ENCODE results near the gene C1orf159. TPM values are rescaled to one million over a fixed set of nuclear protein-coding genes. Genes with fewer than 3 reads are reported as not detected.

C1orf159 gene
- total and polyA plus RNA-seq, 2 of the 8 experiments (the other 6 are each of a cell fraction or from before 2014, with no cell fraction given) = 10.0 to 10.9 TPM

GRCh38 chr1:1084372-1085170 is 31.3 kb downstream of the C1orf159 start:
- H2BK12ac ChIP-seq (ENCODE audit: low read depth, low read length) = no peak overlapping the region
- no peak overlapping the region for H4K5ac ChIP-seq (ENCODE audit: insufficient read length, low read depth, low read length)
- ChIA-PET POLR2A (ENCODE audit: partially characterized antibody) (interaction anchor here (0.9 kb wide), 1 partner anchor 14 kb away, joined by 3 read pairs; no protein-coding TSS in a partner anchor), CTCF (ENCODE audit: partially characterized antibody) (interaction anchor here (0.6 to 1.0 kb wide), 2 partner anchors 20 to 216 kb away, joined by 3 to 5 read pairs; no protein-coding TSS in a partner anchor)
- DNase-seq (ENCODE audit: low read depth in 1 of 2, low spot score in 2 of 2) = no peak
- peaks cover 0 to 3% of the 10 kb centered on the region in 2 experiments for H4K20me1 ChIP-seq (replicated peaks in 1 of 2; ENCODE audit: control insufficient read depth in 1 of 2, insufficient read depth in 2 of 2, low read length in 2 of 2)
- H3K79me1 ChIP-seq (ENCODE audit: low read depth, low read length) = no peaks in the 10 kb centered on the region
- H3K56ac ChIP-seq (replicated peaks; ENCODE audit: insufficient read length, low read depth, low read length) = no peak overlapping the region
- no peak overlapping the region for H2BK5ac ChIP-seq (ENCODE audit: low read depth, low read length)
- no peaks in the 10 kb centered on the region for H3K9me3 ChIP-seq (ENCODE audit: insufficient read depth in 2 of 2, low read depth in 1 of 2, low read length in 1 of 2)
- no peak overlapping the region for H4K91ac ChIP-seq (replicated peaks; ENCODE audit: insufficient read length, low read length)
- no peak for FAIRE-seq
- H3K4me1 ChIP-seq (replicated peaks in 1 of 4; ENCODE audit: control insufficient read depth in 3 of 4, insufficient read depth in 4 of 4, low read length in 3 of 4) = peaks cover 0 to 5% (median 3%) of the 10 kb centered on the region in 4 experiments; a peak in 5 of 7 replicates
- no peak overlapping the region for H3K27ac ChIP-seq (ENCODE audit: low read depth, low read length)
- no peak overlapping the region for H2BK20ac ChIP-seq (ENCODE audit: low read length)
- no peaks in the 10 kb centered on the region for H3K36me3 ChIP-seq (ENCODE audit: control insufficient read depth in 2 of 4, insufficient read depth in 4 of 4, low read length in 3 of 4)
- H3K23ac ChIP-seq (ENCODE audit: insufficient read length) = no peak overlapping the region
- no peak overlapping the region for H2BK120ac ChIP-seq (replicated peaks; ENCODE audit: low read depth, low read length)
- no peaks in the 10 kb centered on the region for H3K79me2 ChIP-seq (ENCODE audit: control insufficient read depth in 1 of 2, insufficient read depth in 2 of 2, low read length in 2 of 2)
- peak overlapping the region; percentile 25; the same call in 1 of the 2 replicates for H4K8ac ChIP-seq (ENCODE audit: extremely low read depth, insufficient read depth, low read length)
- no peak overlapping the region for H2AK5ac ChIP-seq (ENCODE audit: low read depth, low read length)
- no peak overlapping the region for H3K14ac ChIP-seq (ENCODE audit: insufficient read length)
- H3K27me3 ChIP-seq (replicated peaks in 1 of 4; ENCODE audit: control insufficient read depth in 3 of 4, extremely low read depth in 1 of 4, insufficient read depth in 3 of 4, low read length in 3 of 4) = peaks cover 0 to 2% (median under 1%) of the 10 kb centered on the region in 4 experiments; a peak in 3 of 7 replicates
- no peak overlapping the region for H3K4me3 ChIP-seq (ENCODE audit: extremely low read depth in 1 of 4, insufficient read depth in 2 of 4, low read depth in 3 of 4, low read length in 4 of 4)
- H3K4me2 ChIP-seq (ENCODE audit: insufficient read depth in 1 of 2, low read depth in 2 of 2, low read length in 2 of 2) = no peak overlapping the region
- H2BK15ac ChIP-seq (ENCODE audit: low read length) = no peak overlapping the region
- H3K9ac ChIP-seq (replicated peaks in 1 of 4; ENCODE audit: extremely low read depth in 1 of 4, low read depth in 3 of 4, low read length in 3 of 4) = no peak overlapping the region
- H3K4ac ChIP-seq (replicated peaks; ENCODE audit: insufficient read length, low read depth, low read length) = no peak overlapping the region
- 95% methylated on average over 34 of the region's 38 CpGs; no CpG with 5 or more reads in 1 of the 2 experiments for WGBS, 2 experiments (ENCODE audit: extremely low coverage in 1 of 2, insufficient coverage in 1 of 2, insufficient read length in 1 of 2, insufficient replicate concordance in 2 of 2, low coverage in 1 of 2, low lambda C conversion rate in 2 of 2, missing lambda C conversion rate in 1 of 2)
- peaks cover 6% of the 10 kb centered on the region; the same call in 1 of the 2 replicates for H3K23me2 ChIP-seq (ENCODE audit: low read depth, low read length)
- H3K18ac ChIP-seq (ENCODE audit: extremely low read depth, low read length) = no peak overlapping the region
- no peak overlapping the region for H2AFZ ChIP-seq (ENCODE audit: low read length)
- TF ChIP-seq TCF12 (IDR thresholded peaks at IDR 0.05; ENCODE audit: low read depth, low read length) = no peak
- no peak for TF ChIP-seq BACH1 (IDR thresholded peaks at IDR 0.05; ENCODE audit: low read length)
- TF ChIP-seq SRF (IDR thresholded peaks at IDR 0.05; ENCODE audit: low read depth, low read length) = no peak
- TF ChIP-seq CTBP2 (IDR thresholded peaks at IDR 0.05; ENCODE audit: borderline replicate concordance, insufficient read depth, insufficient read length, low read length) = no peak

Data from H1 (cell line).